Hepatocyte (in vitro differentiated cells): ENCODE results near the gene ARHGEF4.

ENCODE experiments used
- CTCF ChIP-seq: fragments of 200-600 bp; sonication (generic); IDR thresholded peaks from 2 replicates; pipeline ENCODE4 v1.5.1; 2016; ENCODE audit warnings: antibody characterized with exemption, mild to moderate bottlenecking; ENCODE audit not compliant: poor library complexity
- EZH2 ChIP-seq: fragments of 200-600 bp; sonication (generic); IDR thresholded peaks from 2 replicates; pipeline ENCODE4 v1.6.1; 2016; ENCODE audit warnings: antibody characterized with exemption, mild to moderate bottlenecking, borderline replicate concordance

GRCh38 chr2:130878316-130878715, 41.6 kb downstream of the ARHGEF4 start:
- TF ChIP-seq EZH2 (no peak), CTCF (no peak)
